RPMI8226 (cell line): ENCODE results near the gene UBQLNL.

ENCODE experiments used
- DNase-seq: peaks from one replicate; pipeline ENCODE4 v3.0.0-alpha.2; 2015

Gene UBQLNL, protein sequence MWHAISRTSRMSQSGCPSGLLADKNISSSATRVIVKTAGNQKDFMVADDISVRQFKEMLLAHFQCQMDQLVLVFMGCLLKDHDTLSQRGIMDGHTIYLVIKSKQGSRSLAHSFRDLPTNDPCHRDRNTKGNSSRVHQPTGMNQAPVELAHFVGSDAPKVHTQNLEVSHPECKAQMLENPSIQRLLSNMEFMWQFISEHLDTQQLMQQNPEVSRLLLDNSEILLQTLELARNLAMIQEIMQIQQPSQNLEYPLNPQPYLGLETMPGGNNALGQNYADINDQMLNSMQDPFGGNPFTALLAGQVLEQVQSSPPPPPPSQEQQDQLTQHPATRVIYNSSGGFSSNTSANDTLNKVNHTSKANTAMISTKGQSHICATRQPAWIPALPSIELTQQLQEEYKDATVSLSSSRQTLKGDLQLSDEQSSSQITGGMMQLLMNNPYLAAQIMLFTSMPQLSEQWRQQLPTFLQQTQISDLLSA

GRCh38 chr11:5516599-5516998 lies at the start of gene UBQLNL:
Gene UBQLNL (minus strand): TSS chr11:5516699. CDS start chr11:5516441, 258 bp downstream.
- no peak for DNase-seq

GRCh38 chr11:5564259-5565019 lies 47.9 kb upstream of the UBQLNL start:
- no peak for DNase-seq

DNA sequence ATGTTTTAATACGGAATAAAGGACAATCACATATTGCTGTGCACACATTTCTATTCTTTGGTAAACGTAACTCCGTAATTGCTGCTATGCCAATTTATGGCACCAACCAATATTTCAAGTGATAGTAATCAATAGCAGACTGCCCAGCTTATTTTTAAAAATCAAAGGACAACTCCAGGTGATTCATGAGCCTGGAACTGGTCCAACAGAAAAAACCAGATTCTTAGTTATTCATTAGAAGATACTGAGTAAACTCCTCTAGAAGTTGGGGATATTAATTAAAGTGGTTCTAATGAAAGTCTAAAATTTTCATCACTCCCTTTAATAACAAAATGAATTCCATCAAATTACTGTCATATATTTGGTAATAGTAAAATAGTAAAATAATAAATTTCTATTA lies 41.3 kb upstream of the UBQLNL start:
- no peak for DNase-seq

DNA sequence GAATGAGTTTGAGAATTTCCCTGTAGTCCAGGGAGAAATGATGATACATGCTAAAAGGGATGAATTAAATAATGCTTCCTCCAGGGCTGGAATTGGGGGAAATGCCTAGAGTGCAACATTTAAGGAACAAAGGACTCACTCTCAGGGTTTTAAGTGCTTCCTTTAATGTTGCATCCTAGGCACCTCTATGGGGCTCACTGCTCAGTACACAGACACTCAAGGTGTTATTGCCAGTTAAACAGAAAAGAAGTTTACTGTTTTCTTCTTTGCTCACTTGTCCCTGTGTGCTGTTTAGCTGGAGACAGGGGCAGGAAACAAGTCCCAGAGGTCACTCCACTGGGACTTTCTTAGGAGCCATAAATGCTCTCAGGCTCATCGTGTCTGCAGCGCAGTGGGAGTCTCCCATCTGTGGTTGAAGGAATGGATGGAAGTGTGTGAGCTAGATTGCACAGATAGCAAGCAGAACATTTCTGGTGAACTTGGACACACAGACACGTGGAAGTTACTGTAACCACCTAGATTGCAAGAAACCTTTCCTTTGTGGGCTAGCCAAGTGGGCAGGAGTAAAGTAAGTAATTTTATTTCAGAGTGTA lies 40.2 kb upstream of the UBQLNL start:
- DNase-seq, result no peak

- DNase-seq, result no peak
Observed at GRCh38 chr11:5553343-5553742, 36.8 kb upstream of the UBQLNL start.

DNA sequence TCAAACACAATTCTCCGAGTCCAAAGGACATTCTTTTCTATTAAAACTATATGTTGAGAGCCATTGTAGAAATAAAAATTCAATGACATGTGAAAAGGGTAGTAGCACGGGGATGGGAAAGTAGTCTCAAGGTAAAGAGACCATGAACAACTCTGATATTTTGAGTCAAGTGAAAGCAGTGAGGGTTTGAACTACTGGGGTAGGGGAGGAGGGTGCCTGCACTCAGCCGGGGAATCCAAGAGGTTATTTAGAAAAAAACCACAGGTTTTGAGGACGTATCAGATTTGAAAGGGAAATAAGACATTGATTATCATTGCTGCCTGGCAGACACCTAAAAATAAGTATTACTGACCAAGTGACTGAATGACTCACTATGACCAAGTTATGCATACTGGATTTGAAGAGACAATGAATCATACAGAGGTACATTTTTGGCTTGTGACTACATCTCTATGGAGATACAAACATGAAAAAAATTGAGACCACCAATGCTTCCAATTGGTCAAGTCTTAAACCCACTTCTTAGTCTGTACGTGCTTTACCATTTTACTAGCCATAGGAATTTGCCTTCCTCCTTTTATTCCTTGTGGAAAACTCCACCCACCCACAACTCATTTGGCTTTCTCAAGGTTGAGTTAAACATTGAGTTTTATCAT lies 34.1 kb upstream of the UBQLNL start:
- DNase-seq, result no peak

DNA sequence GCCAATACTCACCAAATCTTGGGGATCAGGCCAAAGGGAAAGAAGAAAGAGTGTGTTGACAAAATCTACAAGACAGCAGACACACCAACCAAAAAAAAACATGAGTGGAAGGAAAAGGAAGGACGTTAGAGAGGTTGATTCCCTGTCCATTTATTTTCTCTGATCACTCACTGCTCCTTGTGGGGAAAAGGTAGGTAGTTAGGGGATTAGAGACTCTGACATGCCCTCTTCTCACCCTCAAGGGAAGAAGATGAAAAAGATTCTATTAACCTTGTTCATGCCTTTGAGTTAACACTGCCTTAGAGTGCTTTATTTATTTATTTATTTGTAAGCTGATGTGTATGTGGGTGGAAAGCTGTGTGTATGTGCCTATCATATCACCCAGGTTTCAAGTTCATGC lies 31.9 kb upstream of the UBQLNL start, which contains the start of gene OR52H1:
Gene OR52H1, minus strand, starts transcription at position 101 of the 400 bp plus-strand sequence. CDS start 3,035 bp downstream, outside the sequence.
- DNase-seq, result no peak

- DNase-seq, result no peak
Observed at GRCh38 chr11:5547982-5548381, 31.5 kb upstream of the UBQLNL start.

DNA sequence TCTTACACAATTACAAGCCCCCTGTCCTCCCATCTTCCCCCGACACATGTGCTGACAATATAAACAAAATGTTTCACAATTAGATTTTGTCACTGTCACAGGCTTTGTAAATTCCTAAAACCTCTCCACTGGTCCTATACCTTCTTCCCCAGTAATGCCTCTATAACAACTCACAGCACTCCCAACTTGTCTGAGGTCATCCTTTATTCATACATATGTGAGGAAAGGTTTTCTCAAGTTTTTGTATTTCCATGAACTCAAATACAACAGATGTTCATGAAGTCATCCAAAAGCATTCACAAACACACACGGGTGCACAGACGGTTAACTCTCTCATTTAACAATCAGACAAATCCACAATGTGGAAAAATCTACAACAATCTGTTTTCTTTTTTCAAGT lies 30.0 kb upstream of the UBQLNL start:
- no peak for DNase-seq

DNA sequence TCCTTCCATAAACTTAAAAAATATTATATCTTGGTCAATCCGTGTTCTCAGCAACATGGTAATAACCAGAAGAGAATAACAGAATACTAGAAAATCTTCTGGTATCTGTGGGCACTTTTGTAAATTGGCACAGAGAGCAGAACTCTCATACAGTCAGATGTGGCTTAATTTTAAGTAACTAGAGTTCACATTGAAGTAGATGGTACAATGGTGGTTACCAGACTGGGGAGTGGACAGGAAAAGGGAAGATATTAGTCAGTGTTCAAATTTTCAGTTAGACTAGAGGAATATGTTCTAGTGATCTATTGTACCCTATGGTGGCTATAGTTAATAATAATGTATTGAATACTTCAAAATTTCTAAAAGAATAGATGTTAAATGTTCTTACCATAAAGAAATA lies 24.9 kb upstream of the UBQLNL start:
- no peak for DNase-seq

- no peak for DNase-seq
Observed at GRCh38 chr11:5536482-5536881, 20.0 kb upstream of the UBQLNL start.

DNA sequence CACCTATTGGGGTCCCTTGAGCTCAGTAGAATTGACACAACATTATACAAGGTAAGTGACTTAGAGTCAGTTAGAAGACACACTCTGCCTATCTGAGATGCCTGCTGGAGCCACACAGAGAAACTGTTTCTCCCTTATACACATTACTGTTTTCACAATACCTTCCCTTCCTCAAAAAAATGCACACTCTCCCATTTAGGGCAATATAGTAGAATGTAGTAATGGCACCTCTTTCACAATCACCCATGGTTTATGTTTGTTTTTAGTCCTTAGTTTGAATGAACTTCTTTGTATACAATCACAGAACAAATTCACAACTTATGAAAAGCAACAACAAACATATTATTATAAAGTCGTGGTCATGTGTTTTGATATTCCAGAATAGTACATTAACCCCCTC lies 17.5 kb upstream of the UBQLNL start:
- DNase-seq, result no peak

- no peak for DNase-seq
Observed at GRCh38 chr11:5531053-5531831, 14.7 kb upstream of the UBQLNL start.

GRCh38 chr11:5528495-5528894 lies 12.0 kb upstream of the UBQLNL start:
- no peak for DNase-seq

DNA sequence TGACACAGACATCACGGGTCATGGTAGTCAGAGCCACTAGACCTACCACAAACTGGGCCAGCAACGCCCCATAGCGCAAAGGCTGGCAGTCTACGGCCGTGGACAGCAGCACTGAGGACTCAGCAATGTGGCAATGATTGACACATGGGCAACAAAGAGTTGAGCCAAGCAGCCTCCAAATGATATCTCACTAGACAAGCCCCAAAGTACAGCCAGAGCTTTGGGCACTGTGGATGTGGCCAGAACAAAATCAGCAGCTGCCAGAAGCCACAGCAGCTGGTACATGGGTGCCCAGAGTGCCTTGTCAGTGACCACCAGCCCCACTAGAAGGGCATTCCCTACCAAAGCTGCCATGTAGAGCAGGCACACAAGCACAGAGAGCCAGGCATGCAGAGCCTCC lies 11.2 kb upstream of the UBQLNL start:
- DNase-seq, result no peak

DNA sequence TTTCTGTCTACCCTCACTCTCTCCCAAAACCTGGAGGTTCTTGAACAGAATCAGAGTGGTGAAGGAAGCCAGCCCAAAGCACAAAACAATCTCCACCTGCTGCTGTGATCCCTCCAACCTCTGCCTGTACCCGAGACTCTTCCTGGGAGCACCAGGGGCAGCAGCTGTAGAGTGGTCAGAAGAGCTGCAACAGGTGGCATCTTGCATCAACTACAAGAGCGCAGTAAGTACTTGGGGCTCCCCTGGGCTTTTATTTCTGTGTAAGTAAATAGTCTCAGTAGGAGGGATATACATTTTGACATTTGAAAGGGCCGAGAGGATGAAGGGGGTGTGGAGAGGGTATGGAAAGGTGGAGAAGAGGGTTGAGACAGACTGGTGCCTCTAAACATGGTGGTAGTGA lies 8.3 kb upstream of the UBQLNL start:
- DNase-seq, result no peak

- no peak for DNase-seq
Observed at GRCh38 chr11:5522308-5522707, 5.8 kb upstream of the UBQLNL start.

DNA sequence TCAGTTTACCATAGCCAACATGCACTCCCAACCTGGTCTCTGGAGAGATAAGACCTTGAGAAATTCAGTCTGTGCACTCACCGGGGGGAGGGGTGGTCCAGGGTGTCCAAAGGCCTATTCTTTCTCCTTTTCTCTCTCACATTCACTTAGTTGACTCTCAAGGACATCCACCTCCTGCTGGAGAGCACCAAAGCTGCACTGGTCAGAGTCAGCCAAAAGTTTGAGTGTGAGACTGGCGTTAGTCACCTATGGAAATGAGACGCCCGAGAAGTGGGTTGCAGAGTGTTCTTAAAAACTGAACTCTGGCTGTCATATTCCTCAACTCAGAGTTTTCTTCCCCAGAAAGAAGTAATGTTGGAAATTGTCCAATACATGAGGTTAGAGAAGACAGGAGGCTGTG lies 5.0 kb upstream of the UBQLNL start:
- DNase-seq, result no peak

DNA sequence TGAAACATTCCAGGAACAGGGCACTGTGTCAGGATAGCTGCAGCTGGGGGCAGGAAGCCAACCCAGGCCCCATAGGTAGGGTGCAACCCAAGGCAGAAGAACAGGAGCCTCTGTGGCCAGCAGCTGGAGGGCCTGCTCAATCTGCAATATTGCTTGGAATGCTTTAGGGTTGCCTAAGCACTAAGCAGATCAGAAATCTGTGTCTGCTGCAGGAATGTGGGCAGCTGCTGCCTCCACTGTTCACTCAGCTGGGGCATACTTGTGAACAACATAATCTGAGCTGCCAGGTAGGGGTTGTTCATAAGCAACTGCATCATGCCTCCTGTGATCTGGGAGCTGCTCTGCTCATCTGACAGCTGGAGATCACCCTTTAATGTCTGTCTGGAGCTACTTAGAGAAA lies 1.7 kb downstream of the UBQLNL start:
- DNase-seq, result no peak

- DNase-seq, result no peak
Observed at GRCh38 chr11:5509803-5510202, 6.7 kb downstream of the UBQLNL start, which contains the start of gene UBQLN3. Gene UBQLN3 (minus strand): TSS chr11:5509957. CDS start chr11:5509558, 399 bp downstream.

DNA sequence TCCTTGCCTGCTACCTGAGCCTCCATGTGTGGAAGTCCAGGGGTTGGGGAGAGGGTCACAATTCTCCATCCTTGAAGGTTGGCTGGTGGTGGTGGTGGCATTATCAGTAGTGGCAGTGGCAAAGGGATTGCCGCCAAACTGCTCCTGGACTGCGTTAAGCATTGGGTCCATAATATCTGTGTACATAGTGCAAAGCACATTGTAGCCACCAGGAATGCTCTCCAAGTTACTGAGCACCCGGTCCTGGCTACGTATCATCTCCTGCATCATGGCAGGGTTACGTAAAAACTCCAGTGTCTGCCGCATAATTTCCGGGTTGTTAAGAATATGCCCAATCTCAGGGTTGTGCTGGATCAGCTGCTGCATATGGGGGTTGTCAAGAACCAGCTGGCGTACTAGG lies 7.9 kb downstream of the UBQLNL start:
- DNase-seq, result no peak

DNA sequence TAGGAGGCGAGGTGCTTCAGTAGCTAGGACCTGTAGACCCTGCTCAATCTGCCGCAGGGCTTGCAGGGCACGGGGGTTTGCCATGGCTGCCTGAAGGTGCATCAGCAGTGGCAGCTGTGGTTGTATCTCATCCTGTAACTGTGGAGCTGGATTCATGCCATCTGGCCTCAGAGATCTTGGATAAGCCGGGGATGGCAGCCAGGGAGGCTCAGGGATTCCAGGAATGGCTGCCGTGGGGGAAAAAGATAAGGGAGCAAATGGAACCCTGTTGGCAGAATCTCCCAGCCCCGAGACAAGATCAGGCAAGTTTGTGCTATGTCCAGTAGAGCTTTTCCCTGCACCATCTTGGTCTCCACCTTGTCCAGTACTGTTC lies 8.6 kb downstream of the UBQLNL start:
- no peak for DNase-seq
